Measurements from ENCODE around the gene SLX1B.
"Not testable (repeated sequence)": the region's sequence is repeated elsewhere in the genome, so short reads cannot be mapped to it uniquely, and the experiment has no call there.

GRCh38 chr16:29465985-29466824 lies 11.9 kb downstream of the SLX1B start:
- not testable (repeated sequence) for TF ChIP-seq POLR2AphosphoS5 (IDR thresholded peaks at IDR 0.05; ENCODE audit: low read depth, low read length); REST (IDR thresholded peaks at IDR 0.05; ENCODE audit: insufficient read depth in 1 of 2, low read depth in 2 of 2, low read length in 1 of 2); TCF7L2 (IDR thresholded peaks at IDR 0.05; ENCODE audit: low read depth, low read length)
- TF ChIP-seq, protein P1, sequence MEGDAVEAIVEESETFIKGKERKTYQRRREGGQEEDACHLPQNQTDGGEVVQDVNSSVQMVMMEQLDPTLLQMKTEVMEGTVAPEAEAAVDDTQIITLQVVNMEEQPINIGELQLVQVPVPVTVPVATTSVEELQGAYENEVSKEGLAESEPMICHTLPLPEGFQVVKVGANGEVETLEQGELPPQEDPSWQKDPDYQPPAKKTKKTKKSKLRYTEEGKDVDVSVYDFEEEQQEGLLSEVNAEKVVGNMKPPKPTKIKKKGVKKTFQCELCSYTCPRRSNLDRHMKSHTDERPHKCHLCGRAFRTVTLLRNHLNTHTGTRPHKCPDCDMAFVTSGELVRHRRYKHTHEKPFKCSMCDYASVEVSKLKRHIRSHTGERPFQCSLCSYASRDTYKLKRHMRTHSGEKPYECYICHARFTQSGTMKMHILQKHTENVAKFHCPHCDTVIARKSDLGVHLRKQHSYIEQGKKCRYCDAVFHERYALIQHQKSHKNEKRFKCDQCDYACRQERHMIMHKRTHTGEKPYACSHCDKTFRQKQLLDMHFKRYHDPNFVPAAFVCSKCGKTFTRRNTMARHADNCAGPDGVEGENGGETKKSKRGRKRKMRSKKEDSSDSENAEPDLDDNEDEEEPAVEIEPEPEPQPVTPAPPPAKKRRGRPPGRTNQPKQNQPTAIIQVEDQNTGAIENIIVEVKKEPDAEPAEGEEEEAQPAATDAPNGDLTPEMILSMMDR (IDR thresholded peaks at IDR 0.05): not testable (repeated sequence)

All from Panc1 (cell line).